AG10803 (cell line): Measurements from ENCODE around the gene ANKRD26.

ENCODE experiments used
- DNase-seq: peaks from one replicate; pipeline ENCODE4 v3.0.0; 2010; ENCODE audit warnings: low read depth
- H3K4me3 ChIP-seq: 2 replicates; pipeline ENCODE4 v1.5.1; 2011; ENCODE audit warnings: mild to moderate bottlenecking, low read length, control low read depth
- TF ChIP-seq, protein P1 (sequence below): conservative IDR thresholded peaks from 2 replicates; pipeline ENCODE4 v1.5.1; 2011; ENCODE audit warnings: mild to moderate bottlenecking, low read length, control low read depth, inconsistent platforms

Gene ANKRD26

DNA sequence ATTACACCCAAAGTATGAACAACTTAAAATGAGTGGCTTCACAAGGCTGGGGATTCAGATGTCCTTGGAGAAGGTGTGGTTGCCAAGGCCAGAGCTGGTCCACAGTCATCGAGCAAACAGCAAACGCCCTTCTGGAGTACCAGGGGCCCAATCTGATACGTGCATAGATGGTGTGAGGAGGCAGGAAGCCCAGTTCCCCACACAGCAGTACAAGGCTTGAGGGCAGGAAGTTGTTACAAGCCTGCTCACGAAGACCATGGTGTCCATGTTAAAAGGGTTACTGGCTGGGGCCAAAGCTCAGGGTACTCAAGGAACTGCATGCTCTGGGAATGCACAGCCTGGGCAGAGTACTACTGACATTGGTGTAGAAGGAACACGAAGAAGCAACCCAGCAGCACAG lies 4.6 kb upstream of the ANKRD26 start:
- H3K4me3 ChIP-seq: no peak overlapping the region
- no peak for DNase-seq
- TF ChIP-seq, protein P1, sequence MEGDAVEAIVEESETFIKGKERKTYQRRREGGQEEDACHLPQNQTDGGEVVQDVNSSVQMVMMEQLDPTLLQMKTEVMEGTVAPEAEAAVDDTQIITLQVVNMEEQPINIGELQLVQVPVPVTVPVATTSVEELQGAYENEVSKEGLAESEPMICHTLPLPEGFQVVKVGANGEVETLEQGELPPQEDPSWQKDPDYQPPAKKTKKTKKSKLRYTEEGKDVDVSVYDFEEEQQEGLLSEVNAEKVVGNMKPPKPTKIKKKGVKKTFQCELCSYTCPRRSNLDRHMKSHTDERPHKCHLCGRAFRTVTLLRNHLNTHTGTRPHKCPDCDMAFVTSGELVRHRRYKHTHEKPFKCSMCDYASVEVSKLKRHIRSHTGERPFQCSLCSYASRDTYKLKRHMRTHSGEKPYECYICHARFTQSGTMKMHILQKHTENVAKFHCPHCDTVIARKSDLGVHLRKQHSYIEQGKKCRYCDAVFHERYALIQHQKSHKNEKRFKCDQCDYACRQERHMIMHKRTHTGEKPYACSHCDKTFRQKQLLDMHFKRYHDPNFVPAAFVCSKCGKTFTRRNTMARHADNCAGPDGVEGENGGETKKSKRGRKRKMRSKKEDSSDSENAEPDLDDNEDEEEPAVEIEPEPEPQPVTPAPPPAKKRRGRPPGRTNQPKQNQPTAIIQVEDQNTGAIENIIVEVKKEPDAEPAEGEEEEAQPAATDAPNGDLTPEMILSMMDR: no peak

- H3K4me3 ChIP-seq: peak overlapping the region; percentile 85
- no peak for DNase-seq
- TF ChIP-seq, protein P1: no peak
Observed at GRCh38 chr10:27100813-27101347, 586 bp upstream of the ANKRD26 start.

DNA sequence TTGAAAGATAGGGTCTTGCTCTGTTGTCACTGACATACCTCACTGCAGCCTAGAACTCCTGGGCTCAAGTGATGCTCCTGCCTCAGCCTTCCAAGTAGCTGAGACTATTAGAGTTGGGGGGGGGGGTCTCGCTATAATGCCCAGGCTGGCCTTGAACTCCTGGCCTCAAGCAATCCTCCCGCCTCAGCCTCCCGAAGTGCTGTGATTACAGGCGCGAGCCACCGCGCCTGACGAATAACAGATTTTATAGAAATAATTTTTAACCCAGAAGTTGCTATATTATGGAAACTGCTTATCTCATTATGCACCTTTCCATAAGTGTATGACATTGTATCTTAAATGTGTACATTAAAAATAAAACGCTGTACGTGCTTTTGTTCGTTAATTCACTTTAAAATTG lies 846 bp downstream of the ANKRD26 start:
- no peak for DNase-seq
- peak overlapping the region; percentile 85 for H3K4me3 ChIP-seq
- TF ChIP-seq, protein P1: no peak

- no peak overlapping the region for H3K4me3 ChIP-seq
- no peak for DNase-seq
- TF ChIP-seq, protein P1: no peak
Observed at GRCh38 chr10:27088119-27089044, 11.9 kb downstream of the ANKRD26 start.

- DNase-seq: no peak
- TF ChIP-seq, protein P1: no peak
- no peak overlapping the region for H3K4me3 ChIP-seq
Observed at GRCh38 chr10:27072436-27073114, 27.7 kb downstream of the ANKRD26 start.

- no peak overlapping the region for H3K4me3 ChIP-seq
Observed at GRCh38 chr10:27068217-27068891, 31.9 kb downstream of the ANKRD26 start.

More at GRCh38 chr10:27068217-27068891, 31.9 kb downstream of the ANKRD26 start:
- no peak for DNase-seq
- TF ChIP-seq, protein P1: no peak
